ENCODE measurements around the gene KLF7. TPM values are rescaled to one million over a fixed set of nuclear protein-coding genes. Genes with fewer than 3 reads are reported as not detected.

Gene KLF7
- polyA plus RNA-seq, 1 donor from 2014 or later: 31.5 TPM

GRCh38 chr2:207113414-207113813 lies 52.3 kb downstream of the KLF7 start:
- Histone ChIP-seq H3K36me3 (ENCODE audit: insufficient read depth, low read length) (peaks cover 4% of the 10 kb centered on the region), H3K9ac (ENCODE audit: low read length) (peak overlapping the region; percentile 33), H4K20me1 (ENCODE audit: insufficient read depth) (peaks cover 48% of the 10 kb centered on the region), H3K9me3 (ENCODE audit: low read length) (no peaks in the 10 kb centered on the region), H3F3A (ENCODE audit: insufficient read depth, low read length, poor library complexity, severe bottlenecking) (no peaks in the 10 kb centered on the region), H3K4me2 (ENCODE audit: low read length) (peak overlapping the region; percentile 53), H3K4me3 (ENCODE audit: low read length) (peak overlapping the region; percentile 45), H3K27ac (ENCODE audit: low read length) (peak overlapping the region; percentile 80), H2AFZ (ENCODE audit: low read depth, low read length) (no peak overlapping the region), H3K27me3 (ENCODE audit: insufficient read depth, low read depth, low read length) (no peaks in the 10 kb centered on the region), H3K79me2 (replicated peaks; ENCODE audit: insufficient read depth, low read length) (peaks cover 100% of the 10 kb centered on the region), H3K9me2 (ENCODE audit: insufficient read depth, low read length) (no peaks in the 10 kb centered on the region)
- TF ChIP-seq EP300 (conservative IDR thresholded peaks at IDR 0.05; ENCODE audit: poor library complexity, severe bottlenecking): no peak
- TF ChIP-seq POLR2AphosphoS5 (IDR thresholded peaks at IDR 0.05): peak; percentile 52
- TF ChIP-seq REST (IDR thresholded peaks at IDR 0.05; ENCODE audit: borderline replicate concordance): no peak
- TF ChIP-seq CTCF (IDR thresholded peaks at IDR 0.05; ENCODE audit: poor library complexity, severe bottlenecking): no peak

GRCh38 chr2:207112785-207113184 lies 53.0 kb downstream of the KLF7 start:
- Histone ChIP-seq H3K36me3 (ENCODE audit: insufficient read depth, low read length) (peaks cover 3% of the 10 kb centered on the region), H4K20me1 (ENCODE audit: insufficient read depth) (peaks cover 44% of the 10 kb centered on the region), H3K27ac (ENCODE audit: low read length) (peak overlapping the region; percentile 80), H3K4me2 (ENCODE audit: low read length) (peak overlapping the region; percentile 36), H3F3A (ENCODE audit: insufficient read depth, low read length, poor library complexity, severe bottlenecking) (no peaks in the 10 kb centered on the region), H3K9ac (ENCODE audit: low read length) (no peak overlapping the region), H3K4me3 (ENCODE audit: low read length) (peak overlapping the region; percentile 45), H3K79me2 (replicated peaks; ENCODE audit: insufficient read depth, low read length) (peaks cover 100% of the 10 kb centered on the region), H3K9me3 (ENCODE audit: low read length) (no peaks in the 10 kb centered on the region), H3K9me2 (ENCODE audit: insufficient read depth, low read length) (no peaks in the 10 kb centered on the region), H3K27me3 (ENCODE audit: insufficient read depth, low read depth, low read length) (no peaks in the 10 kb centered on the region), H2AFZ (ENCODE audit: low read depth, low read length) (no peak overlapping the region)
- TF ChIP-seq POLR2AphosphoS5 (IDR thresholded peaks at IDR 0.05) (no peak), EZH2 (IDR thresholded peaks at IDR 0.05; ENCODE audit: borderline replicate concordance, insufficient read depth, low read length, poor library complexity, severe bottlenecking) (no peak), RAD21 (conservative IDR thresholded peaks at IDR 0.05) (no peak), SMC3 (conservative IDR thresholded peaks at IDR 0.05; ENCODE audit: poor library complexity) (no peak)

GRCh38 chr2:207112383-207112782 lies 53.4 kb downstream of the KLF7 start:
- peaks cover 100% of the 10 kb centered on the region for H3K79me2 ChIP-seq (replicated peaks; ENCODE audit: insufficient read depth, low read length)
- H3K9ac ChIP-seq (ENCODE audit: low read length): peak overlapping the region; percentile 1
- H3K4me2 ChIP-seq (ENCODE audit: low read length): peak overlapping the region; percentile 36
- no peaks in the 10 kb centered on the region for H3K9me3 ChIP-seq (ENCODE audit: low read length)
- TF ChIP-seq RAD21 (conservative IDR thresholded peaks at IDR 0.05): no peak
- no peak for TF ChIP-seq REST (IDR thresholded peaks at IDR 0.05; ENCODE audit: borderline replicate concordance)
- TF ChIP-seq EZH2 (IDR thresholded peaks at IDR 0.05; ENCODE audit: borderline replicate concordance, insufficient read depth, low read length, poor library complexity, severe bottlenecking): no peak
- no peak for TF ChIP-seq EP300 (conservative IDR thresholded peaks at IDR 0.05; ENCODE audit: poor library complexity, severe bottlenecking)
- TF ChIP-seq POLR2AphosphoS5 (IDR thresholded peaks at IDR 0.05): peak; percentile 29
- TF ChIP-seq CTCF (IDR thresholded peaks at IDR 0.05; ENCODE audit: poor library complexity, severe bottlenecking): no peak
- TF ChIP-seq MXI1 (conservative IDR thresholded peaks at IDR 0.05; ENCODE audit: poor library complexity, severe bottlenecking): no peak
- H3K36me3 ChIP-seq (ENCODE audit: insufficient read depth, low read length): no peaks in the 10 kb centered on the region
- H3K4me3 ChIP-seq (ENCODE audit: low read length): peak overlapping the region; percentile 45
- H3K27me3 ChIP-seq (ENCODE audit: insufficient read depth, low read depth, low read length): no peaks in the 10 kb centered on the region
- H3K27ac ChIP-seq (ENCODE audit: low read length): peak overlapping the region; percentile 80
- no peak overlapping the region for H2AFZ ChIP-seq (ENCODE audit: low read depth, low read length)
- H3F3A ChIP-seq (ENCODE audit: insufficient read depth, low read length, poor library complexity, severe bottlenecking): no peaks in the 10 kb centered on the region
- H4K20me1 ChIP-seq (ENCODE audit: insufficient read depth): peaks cover 42% of the 10 kb centered on the region
- no peaks in the 10 kb centered on the region for H3K9me2 ChIP-seq (ENCODE audit: insufficient read depth, low read length)
